Immature natural killer cell (primary cell): Measurements from ENCODE around the gene SENP6. TPM values are rescaled to one million over a fixed set of nuclear protein-coding genes. Genes with fewer than 3 reads are reported as not detected.

Source experiments
- DNase-seq, 3 donors: peaks; one replicate each; pipeline ENCODE4 v3.0.0; 2022; ENCODE audit warnings: mixed read lengths in 1 of 3
- H3K27ac Mint-ChIP-seq, 6 donors: one replicate each; pipeline ENCODE4 v1.8.0; 2020; ENCODE audit warnings: mixed read lengths in 6 of 6, mild to moderate bottlenecking in 5 of 6, inconsistent platforms in 4 of 6, moderate library complexity in 3 of 6
- H3K27me3 Mint-ChIP-seq, 3 donors: one replicate each; pipeline ENCODE4 v1.8.0; 2020 to 2021; ENCODE audit warnings: low read depth in 3 of 3, mild to moderate bottlenecking in 3 of 3, mixed read lengths in 3 of 3, moderate library complexity in 3 of 3, inconsistent platforms in 1 of 3
- H3K36me3 Mint-ChIP-seq, 3 donors: one replicate each; pipeline ENCODE4 v1.8.0; 2020; ENCODE audit warnings: mixed read lengths in 3 of 3, inconsistent platforms in 2 of 3, mild to moderate bottlenecking in 2 of 3
- H3K4me1 Mint-ChIP-seq, 2 donors: one replicate each; pipeline ENCODE4 v1.8.0; 2020; ENCODE audit warnings: inconsistent platforms in 2 of 2, mild to moderate bottlenecking in 2 of 2, mixed read lengths in 2 of 2, moderate library complexity in 1 of 2
- H3K4me3 Mint-ChIP-seq, 5 donors: one replicate each; pipeline ENCODE4 v1.8.0; 2020; ENCODE audit warnings: mild to moderate bottlenecking in 5 of 5, mixed read lengths in 5 of 5, inconsistent platforms in 3 of 5, moderate library complexity in 3 of 5
- H3K9me3 Mint-ChIP-seq, 6 donors: one replicate each; pipeline ENCODE4 v1.8.0; 2020; ENCODE audit warnings: mild to moderate bottlenecking in 6 of 6, mixed read lengths in 6 of 6, inconsistent platforms in 4 of 6, moderate library complexity in 3 of 6
- polyA plus RNA-seq, 3 donors: library from polyadenylated mRNA; unstranded; fragments of 300-500 nt; fragmentation: Illumina TruSeq; gene quantifications; one replicate each; pipeline ENCODE4 v1.2.3, GENCODE V29; 2021

Gene SENP6
- polyA plus RNA-seq, 3 donors from 2014 or later, result 32.5 to 57.3 (median 33.0) TPM

- Mint-ChIP-seq H3K27me3 (peaks cover 6 to 13% (median 13%) of the 10 kb centered on the region in 3 donors), H3K27ac (peak within 1 kb of the TSS; percentile 55 to 91 (median 84)), H3K9me3 (no peaks in the 10 kb centered on the region), H3K4me1 (peaks cover 16 to 23% of the 10 kb centered on the region in 2 donors), H3K36me3 (no peaks in the 10 kb centered on the region), H3K4me3 (peak within 1 kb of the TSS; percentile 89 to 99 (median 95))
- DNase-seq, result peak; percentile 51 to 66 (median 60)
These were observed 147.3 kb downstream of the SENP6 start, which contains the start of gene MYO6 for GRCh38 chr6:75748743-75749538. Gene MYO6 (plus strand): TSS chr6:75749239. CDS start chr6:75817548, 68,309 bp downstream.

- Mint-ChIP-seq H3K27ac (no peak overlapping the region), H3K36me3 (no peaks in the 10 kb centered on the region), H3K27me3 (peaks cover 0 to 13% (median 11%) of the 10 kb centered on the region in 3 donors), H3K4me1 (peaks cover 16 to 23% of the 10 kb centered on the region in 2 donors), H3K4me3 (peak overlapping the region in 1 of 5 donors; percentile 32), H3K9me3 (no peaks in the 10 kb centered on the region)
- no peak for DNase-seq
These were observed 149.8 kb downstream of the SENP6 start for GRCh38 chr6:75751443-75751842.

- H3K4me1 Mint-ChIP-seq, result peaks cover 16 to 23% of the 10 kb centered on the region in 2 donors
- DNase-seq, result no peak
- H3K4me3 Mint-ChIP-seq, result no peak overlapping the region
- peaks cover 0 to 13% (median 11%) of the 10 kb centered on the region in 3 donors for H3K27me3 Mint-ChIP-seq
- no peaks in the 10 kb centered on the region for H3K9me3 Mint-ChIP-seq
- no peaks in the 10 kb centered on the region for H3K36me3 Mint-ChIP-seq
- H3K27ac Mint-ChIP-seq, result no peak overlapping the region
These were observed 150.7 kb downstream of the SENP6 start for GRCh38 chr6:75752365-75752764.

- peaks cover 0 to 2% (median 0%) of the 10 kb centered on the region in 6 donors for H3K9me3 Mint-ChIP-seq
- H3K27me3 Mint-ChIP-seq, result peaks cover 0 to 10% (median 3%) of the 10 kb centered on the region in 3 donors
- no peak overlapping the region for H3K27ac Mint-ChIP-seq
- DNase-seq, result no peak
- H3K4me1 Mint-ChIP-seq, result peaks cover 4 to 6% of the 10 kb centered on the region in 2 donors
- H3K36me3 Mint-ChIP-seq, result no peaks in the 10 kb centered on the region
- no peak overlapping the region for H3K4me3 Mint-ChIP-seq
These were observed 154.0 kb downstream of the SENP6 start for GRCh38 chr6:75755704-75756103.

GRCh38 chr6:75757295-75757694 is 155.6 kb downstream of the SENP6 start:
- peaks cover 0 to 6% of the 10 kb centered on the region in 2 donors for H3K4me1 Mint-ChIP-seq
- H3K27ac Mint-ChIP-seq, result no peak overlapping the region
- no peak for DNase-seq
- H3K27me3 Mint-ChIP-seq, result peaks cover 0 to 10% (median 3%) of the 10 kb centered on the region in 3 donors
- H3K36me3 Mint-ChIP-seq, result no peaks in the 10 kb centered on the region
- no peak overlapping the region for H3K4me3 Mint-ChIP-seq
- peaks cover 0 to 2% (median 0%) of the 10 kb centered on the region in 6 donors for H3K9me3 Mint-ChIP-seq

GRCh38 chr6:75758061-75758460 is 156.4 kb downstream of the SENP6 start:
- Mint-ChIP-seq H3K9me3 (peaks cover 0 to 2% (median 0%) of the 10 kb centered on the region in 6 donors), H3K27ac (no peak overlapping the region), H3K4me3 (no peak overlapping the region), H3K36me3 (no peaks in the 10 kb centered on the region), H3K4me1 (peaks cover 0 to 6% of the 10 kb centered on the region in 2 donors), H3K27me3 (peaks cover 0 to 10% (median 3%) of the 10 kb centered on the region in 3 donors)
- no peak for DNase-seq

GRCh38 chr6:75759207-75759606 is 157.5 kb downstream of the SENP6 start:
- Mint-ChIP-seq H3K9me3 (peaks cover 0 to 2% (median 0%) of the 10 kb centered on the region in 6 donors), H3K36me3 (no peaks in the 10 kb centered on the region), H3K4me3 (no peak overlapping the region), H3K4me1 (peaks cover 0 to 6% of the 10 kb centered on the region in 2 donors), H3K27ac (no peak overlapping the region), H3K27me3 (peaks cover 0 to 10% (median 3%) of the 10 kb centered on the region in 3 donors)
- DNase-seq, result no peak

GRCh38 chr6:75760320-75760719 is 158.6 kb downstream of the SENP6 start:
- Mint-ChIP-seq H3K27me3 (peaks cover 0 to 10% (median 3%) of the 10 kb centered on the region in 3 donors), H3K4me1 (peaks cover 0 to 6% of the 10 kb centered on the region in 2 donors), H3K9me3 (peaks cover 0 to 2% (median 0%) of the 10 kb centered on the region in 6 donors), H3K4me3 (no peak overlapping the region), H3K27ac (peak overlapping the region in 1 of 6 donors; percentile 30), H3K36me3 (no peaks in the 10 kb centered on the region)
- no peak for DNase-seq

- H3K9me3 Mint-ChIP-seq, result peaks cover 0 to 2% (median 0%) of the 10 kb centered on the region in 6 donors
- peaks cover 0 to 6% of the 10 kb centered on the region in 2 donors for H3K4me1 Mint-ChIP-seq
- H3K27me3 Mint-ChIP-seq, result peaks cover 0 to 10% (median 3%) of the 10 kb centered on the region in 3 donors
- H3K4me3 Mint-ChIP-seq, result no peak overlapping the region
- no peaks in the 10 kb centered on the region for H3K36me3 Mint-ChIP-seq
- no peak overlapping the region for H3K27ac Mint-ChIP-seq
- DNase-seq, result no peak
These were observed 159.8 kb downstream of the SENP6 start for GRCh38 chr6:75761489-75761888.

GRCh38 chr6:75762063-75762462 is 160.4 kb downstream of the SENP6 start:
- peaks cover 0 to 6% of the 10 kb centered on the region in 2 donors for H3K4me1 Mint-ChIP-seq
- H3K27ac Mint-ChIP-seq, result no peak overlapping the region
- no peaks in the 10 kb centered on the region for H3K36me3 Mint-ChIP-seq
- no peak for DNase-seq
- H3K4me3 Mint-ChIP-seq, result no peak overlapping the region
- peaks cover 0 to 10% (median 3%) of the 10 kb centered on the region in 3 donors for H3K27me3 Mint-ChIP-seq
- peaks cover 0 to 2% (median 0%) of the 10 kb centered on the region in 6 donors for H3K9me3 Mint-ChIP-seq

GRCh38 chr6:75766387-75766786 is 164.7 kb downstream of the SENP6 start:
- DNase-seq, result no peak
- H3K27ac Mint-ChIP-seq, result no peak overlapping the region
- peaks cover 0 to 2% (median 0%) of the 10 kb centered on the region in 3 donors for H3K27me3 Mint-ChIP-seq
- no peaks in the 10 kb centered on the region for H3K9me3 Mint-ChIP-seq
- H3K4me3 Mint-ChIP-seq, result no peak overlapping the region
- peaks cover 0 to 5% (median 0%) of the 10 kb centered on the region in 3 donors for H3K36me3 Mint-ChIP-seq
- H3K4me1 Mint-ChIP-seq, result peaks cover 0 to 1% of the 10 kb centered on the region in 2 donors

Other genes with a start within 250 kb of the SENP6 start
- gene FILIP1, start 108.1 kb upstream of the SENP6 start, polyA plus RNA-seq, result not detected
- gene MYO6, start 147.4 kb downstream of the SENP6 start, polyA plus RNA-seq, result 1 to 10 TPM in 2 of 3 donors, under 1 TPM in 1; 0.75 to 5.6 (median 4.7) TPM